ENCODE measurements around the gene FGF12.

FGF12 gene

DNA sequence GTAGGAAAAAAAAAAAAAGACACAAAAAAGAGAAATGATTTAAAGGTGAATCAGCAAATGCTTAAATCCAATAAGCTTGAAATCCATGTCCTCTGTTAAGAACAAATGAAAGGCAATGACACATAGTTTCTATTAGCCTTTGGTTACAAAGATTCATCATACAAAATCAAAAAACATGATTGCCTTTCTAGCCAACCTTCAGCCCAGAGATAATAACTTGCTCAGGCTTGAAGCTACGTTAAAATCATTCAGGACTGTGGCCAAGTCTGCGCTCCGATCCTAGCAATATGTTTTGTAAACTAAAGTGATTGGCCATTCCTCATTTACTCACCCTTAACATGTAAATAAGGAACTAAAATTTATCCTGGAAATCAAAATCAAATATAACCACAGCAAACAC is 556.7 kb downstream of the FGF12 start:
- ATAC-seq, result no peak
- no peak for TF ChIP-seq GLIS3 (CRISPR knock-in tag; IDR thresholded peaks at IDR 0.05)
- TF ChIP-seq TSHZ2 (CRISPR knock-in tag; IDR thresholded peaks at IDR 0.05), result no peak
- no peak for TF ChIP-seq OSR1 (CRISPR knock-in tag; IDR thresholded peaks at IDR 0.05)
- no peak for TF ChIP-seq TOX (CRISPR knock-in tag; IDR thresholded peaks at IDR 0.05; ENCODE audit: borderline replicate concordance)

GRCh38 chr3:192170031-192170430 is 557.3 kb downstream of the FGF12 start:
- TF ChIP-seq ZFP3 (CRISPR knock-in tag; IDR thresholded peaks at IDR 0.05) (no peak), ZC3H10 (CRISPR knock-in tag; IDR thresholded peaks at IDR 0.05) (no peak), TCF4 (CRISPR knock-in tag; IDR thresholded peaks at IDR 0.05; ENCODE audit: borderline replicate concordance) (no peak), GLIS3 (CRISPR knock-in tag; IDR thresholded peaks at IDR 0.05) (no peak), ISL1 (CRISPR knock-in tag; IDR thresholded peaks at IDR 0.05) (no peak), PPARA (CRISPR knock-in tag; IDR thresholded peaks at IDR 0.05; ENCODE audit: borderline replicate concordance) (no peak), ZFP30 (CRISPR knock-in tag; IDR thresholded peaks at IDR 0.05) (no peak), ZNF70 (CRISPR knock-in tag; IDR thresholded peaks at IDR 0.05) (no peak), ZNF565 (CRISPR knock-in tag; conservative IDR thresholded peaks at IDR 0.05; ENCODE audit: low read depth) (no peak), TSHZ2 (CRISPR knock-in tag; IDR thresholded peaks at IDR 0.05) (no peak), ESRRG (CRISPR knock-in tag; IDR thresholded peaks at IDR 0.05) (no peak), ARNTL (CRISPR knock-in tag; IDR thresholded peaks at IDR 0.05; ENCODE audit: borderline replicate concordance, low read depth) (no peak), BACH2 (CRISPR knock-in tag; IDR thresholded peaks at IDR 0.05; ENCODE audit: borderline replicate concordance) (no peak), SNAI2 (CRISPR knock-in tag; IDR thresholded peaks at IDR 0.05) (no peak), RARB (CRISPR knock-in tag; IDR thresholded peaks at IDR 0.05) (no peak), TOX (CRISPR knock-in tag; IDR thresholded peaks at IDR 0.05; ENCODE audit: borderline replicate concordance) (no peak)
- TF ChIP-seq, protein P1, sequence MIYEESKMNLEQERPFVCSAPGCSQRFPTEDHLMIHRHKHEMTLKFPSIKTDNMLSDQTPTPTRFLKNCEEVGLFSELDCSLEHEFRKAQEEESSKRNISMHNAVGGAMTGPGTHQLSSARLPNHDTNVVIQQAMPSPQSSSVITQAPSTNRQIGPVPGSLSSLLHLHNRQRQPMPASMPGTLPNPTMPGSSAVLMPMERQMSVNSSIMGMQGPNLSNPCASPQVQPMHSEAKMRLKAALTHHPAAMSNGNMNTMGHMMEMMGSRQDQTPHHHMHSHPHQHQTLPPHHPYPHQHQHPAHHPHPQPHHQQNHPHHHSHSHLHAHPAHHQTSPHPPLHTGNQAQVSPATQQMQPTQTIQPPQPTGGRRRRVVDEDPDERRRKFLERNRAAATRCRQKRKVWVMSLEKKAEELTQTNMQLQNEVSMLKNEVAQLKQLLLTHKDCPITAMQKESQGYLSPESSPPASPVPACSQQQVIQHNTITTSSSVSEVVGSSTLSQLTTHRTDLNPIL (CRISPR knock-in tag; IDR thresholded peaks at IDR 0.05; ENCODE audit: low read depth), result no peak
- TF ChIP-seq, protein P2, sequence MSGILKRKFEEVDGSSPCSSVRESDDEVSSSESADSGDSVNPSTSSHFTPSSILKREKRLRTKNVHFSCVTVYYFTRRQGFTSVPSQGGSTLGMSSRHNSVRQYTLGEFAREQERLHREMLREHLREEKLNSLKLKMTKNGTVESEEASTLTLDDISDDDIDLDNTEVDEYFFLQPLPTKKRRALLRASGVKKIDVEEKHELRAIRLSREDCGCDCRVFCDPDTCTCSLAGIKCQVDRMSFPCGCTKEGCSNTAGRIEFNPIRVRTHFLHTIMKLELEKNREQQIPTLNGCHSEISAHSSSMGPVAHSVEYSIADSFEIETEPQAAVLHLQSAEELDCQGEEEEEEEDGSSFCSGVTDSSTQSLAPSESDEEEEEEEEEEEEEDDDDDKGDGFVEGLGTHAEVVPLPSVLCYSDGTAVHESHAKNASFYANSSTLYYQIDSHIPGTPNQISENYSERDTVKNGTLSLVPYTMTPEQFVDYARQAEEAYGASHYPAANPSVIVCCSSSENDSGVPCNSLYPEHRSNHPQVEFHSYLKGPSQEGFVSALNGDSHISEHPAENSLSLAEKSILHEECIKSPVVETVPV (CRISPR knock-in tag; IDR thresholded peaks at IDR 0.05), result no peak
- no peak for ATAC-seq

GRCh38 chr3:192169332-192169915 is 557.9 kb downstream of the FGF12 start:
- TF ChIP-seq, protein P3, sequence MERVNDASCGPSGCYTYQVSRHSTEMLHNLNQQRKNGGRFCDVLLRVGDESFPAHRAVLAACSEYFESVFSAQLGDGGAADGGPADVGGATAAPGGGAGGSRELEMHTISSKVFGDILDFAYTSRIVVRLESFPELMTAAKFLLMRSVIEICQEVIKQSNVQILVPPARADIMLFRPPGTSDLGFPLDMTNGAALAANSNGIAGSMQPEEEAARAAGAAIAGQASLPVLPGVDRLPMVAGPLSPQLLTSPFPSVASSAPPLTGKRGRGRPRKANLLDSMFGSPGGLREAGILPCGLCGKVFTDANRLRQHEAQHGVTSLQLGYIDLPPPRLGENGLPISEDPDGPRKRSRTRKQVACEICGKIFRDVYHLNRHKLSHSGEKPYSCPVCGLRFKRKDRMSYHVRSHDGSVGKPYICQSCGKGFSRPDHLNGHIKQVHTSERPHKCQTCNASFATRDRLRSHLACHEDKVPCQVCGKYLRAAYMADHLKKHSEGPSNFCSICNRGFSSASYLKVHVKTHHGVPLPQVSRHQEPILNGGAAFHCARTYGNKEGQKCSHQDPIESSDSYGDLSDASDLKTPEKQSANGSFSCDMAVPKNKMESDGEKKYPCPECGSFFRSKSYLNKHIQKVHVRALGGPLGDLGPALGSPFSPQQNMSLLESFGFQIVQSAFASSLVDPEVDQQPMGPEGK (CRISPR knock-in tag; IDR thresholded peaks at IDR 0.05; ENCODE audit: borderline replicate concordance), result no peak
- no peak for ATAC-seq
